Astrocyte of the spinal cord (primary cell): ENCODE results near the gene AUTS2.

ENCODE experiments used
- DNase-seq: peaks from one replicate; pipeline ENCODE4 v3.0.0; 2011; ENCODE audit warnings: low read depth, low spot score
- H3K4me3 ChIP-seq: 2 replicates; pipeline ENCODE4 v1.5.1; 2011; ENCODE audit warnings: low read depth, mild to moderate bottlenecking, low read length, moderate library complexity
- in situ Hi-C: cut with HindIII; loops from 2 replicates; pipeline ENCODE4 v1.10.0; 2017; ENCODE audit warnings: low sequenced_read_pairs
- TF ChIP-seq, protein P1 (sequence below): IDR thresholded peaks from 2 replicates; pipeline ENCODE4 v1.5.1; 2012; ENCODE audit warnings: low read depth, mild to moderate bottlenecking, low read length, inconsistent platforms

Gene AUTS2

DNA sequence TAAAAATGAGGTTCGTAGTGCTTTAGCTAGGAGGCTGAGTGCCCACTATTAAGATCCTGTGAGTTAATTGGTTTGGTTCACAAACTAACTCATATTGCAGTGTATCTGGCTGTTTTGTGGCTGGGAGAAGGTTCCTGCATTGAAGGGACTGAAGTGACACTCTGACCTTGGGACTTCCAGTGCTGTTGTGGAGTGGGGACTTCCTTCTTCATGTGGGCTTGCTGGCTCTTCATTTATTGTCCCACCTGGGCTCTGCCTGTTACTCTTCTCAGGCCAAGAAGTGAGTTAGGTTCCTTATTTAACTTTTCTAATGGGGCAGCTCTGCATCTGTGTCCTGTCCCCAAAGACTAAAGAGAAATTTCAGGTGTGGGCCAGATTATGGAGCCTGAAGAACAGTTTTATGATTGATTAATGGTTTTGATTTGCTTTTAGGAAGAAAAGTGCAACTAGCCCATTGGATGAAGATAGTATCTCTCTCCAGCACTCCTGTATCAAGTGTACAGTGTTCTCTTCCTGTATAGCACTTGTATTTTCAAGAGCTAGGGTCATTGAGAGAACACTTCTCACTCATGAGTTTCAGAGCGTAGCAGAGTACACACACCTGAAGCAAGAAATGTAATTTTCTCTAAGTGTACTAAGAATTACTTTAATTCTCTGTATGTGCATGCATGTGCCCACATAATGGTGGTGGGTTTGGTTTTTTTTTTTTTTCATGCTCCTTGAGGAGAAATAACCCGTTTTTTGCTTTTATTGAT lies 54.8 kb downstream of the AUTS2 start:
- in situ Hi-C loops: no loop called here

GRCh38 chr7:69653806-69654205 lies 55.5 kb downstream of the AUTS2 start:
- DNase-seq: no peak
- no peak overlapping the region for H3K4me3 ChIP-seq
- in situ Hi-C loops: no loop called here
- TF ChIP-seq, protein P1, sequence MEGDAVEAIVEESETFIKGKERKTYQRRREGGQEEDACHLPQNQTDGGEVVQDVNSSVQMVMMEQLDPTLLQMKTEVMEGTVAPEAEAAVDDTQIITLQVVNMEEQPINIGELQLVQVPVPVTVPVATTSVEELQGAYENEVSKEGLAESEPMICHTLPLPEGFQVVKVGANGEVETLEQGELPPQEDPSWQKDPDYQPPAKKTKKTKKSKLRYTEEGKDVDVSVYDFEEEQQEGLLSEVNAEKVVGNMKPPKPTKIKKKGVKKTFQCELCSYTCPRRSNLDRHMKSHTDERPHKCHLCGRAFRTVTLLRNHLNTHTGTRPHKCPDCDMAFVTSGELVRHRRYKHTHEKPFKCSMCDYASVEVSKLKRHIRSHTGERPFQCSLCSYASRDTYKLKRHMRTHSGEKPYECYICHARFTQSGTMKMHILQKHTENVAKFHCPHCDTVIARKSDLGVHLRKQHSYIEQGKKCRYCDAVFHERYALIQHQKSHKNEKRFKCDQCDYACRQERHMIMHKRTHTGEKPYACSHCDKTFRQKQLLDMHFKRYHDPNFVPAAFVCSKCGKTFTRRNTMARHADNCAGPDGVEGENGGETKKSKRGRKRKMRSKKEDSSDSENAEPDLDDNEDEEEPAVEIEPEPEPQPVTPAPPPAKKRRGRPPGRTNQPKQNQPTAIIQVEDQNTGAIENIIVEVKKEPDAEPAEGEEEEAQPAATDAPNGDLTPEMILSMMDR: no peak

More for the DNA sequence above, 54.8 kb downstream of the AUTS2 start:
- H3K4me3 ChIP-seq: no peak overlapping the region
- no peak for DNase-seq
- TF ChIP-seq, protein P1: no peak

- in situ Hi-C loops: no loop called here
- TF ChIP-seq, protein P1: no peak
- no peak for DNase-seq
- no peak overlapping the region for H3K4me3 ChIP-seq
These were observed 56.1 kb downstream of the AUTS2 start for GRCh38 chr7:69654381-69654780.

DNA sequence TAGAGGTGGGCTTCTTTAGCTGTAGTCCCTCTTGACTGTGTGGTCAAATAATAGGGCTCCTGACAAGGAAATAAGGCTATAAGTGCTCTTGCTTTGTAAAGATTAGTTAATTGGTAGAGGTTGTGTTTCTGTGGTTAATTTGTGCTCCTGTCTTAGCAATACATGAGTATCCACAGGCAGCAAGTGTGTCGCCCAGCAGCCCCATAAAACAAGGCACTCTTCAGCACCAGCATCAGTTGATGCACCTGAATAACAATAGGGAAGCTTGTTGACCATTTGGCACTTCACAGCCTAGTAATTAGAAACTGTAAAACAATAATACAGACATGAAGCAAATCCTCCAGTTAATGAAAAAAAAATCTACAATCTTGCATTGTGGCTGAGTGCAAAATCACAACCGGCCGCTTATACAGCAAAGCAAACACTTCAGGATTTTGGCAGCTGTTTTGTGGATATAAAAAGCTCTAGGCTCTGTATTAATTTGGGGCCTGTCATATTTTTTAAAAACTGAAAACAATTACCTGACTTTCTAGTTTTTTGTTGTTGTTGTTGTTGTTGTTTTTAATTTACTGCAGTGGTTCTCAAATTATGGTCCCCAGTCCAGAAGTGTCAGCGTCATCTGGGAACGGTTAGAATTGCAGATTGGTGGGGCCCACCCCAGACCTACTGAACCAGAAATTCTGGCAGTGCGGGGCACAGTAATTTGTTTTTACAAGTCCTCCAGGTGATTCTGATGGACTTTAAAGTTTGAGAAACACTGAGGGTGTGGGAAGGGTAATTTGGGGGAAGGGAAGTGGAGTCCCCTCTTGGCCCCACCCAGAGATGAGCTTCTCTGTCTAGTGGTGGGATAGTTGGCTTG lies 56.8 kb downstream of the AUTS2 start:
- no peak for DNase-seq
- in situ Hi-C loops: no loop called here
- no peak overlapping the region for H3K4me3 ChIP-seq
- TF ChIP-seq, protein P1: no peak

GRCh38 chr7:69656077-69656476 lies 57.8 kb downstream of the AUTS2 start:
- no peak for DNase-seq
- in situ Hi-C loops: no loop called here
- no peak overlapping the region for H3K4me3 ChIP-seq
- TF ChIP-seq, protein P1: no peak

DNA sequence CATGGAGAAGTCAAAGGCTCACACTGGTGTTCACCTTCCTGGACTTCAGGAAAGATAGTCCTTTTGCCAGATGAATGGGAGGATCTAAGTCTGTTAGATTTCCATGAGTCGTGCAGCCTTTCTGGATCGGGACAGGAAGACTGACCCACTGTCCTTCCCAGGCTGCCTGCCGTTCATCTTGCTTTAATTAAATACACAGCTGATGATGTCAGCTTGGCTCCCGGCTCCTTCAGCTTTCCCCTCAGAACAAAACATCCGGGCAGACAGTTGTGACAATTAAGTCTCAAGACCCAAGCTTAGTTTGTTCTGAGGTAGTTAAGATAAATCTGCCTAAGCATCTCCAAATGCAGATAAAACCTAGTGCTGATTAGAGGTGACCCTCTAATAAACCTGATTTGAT lies 58.6 kb downstream of the AUTS2 start:
- no peak overlapping the region for H3K4me3 ChIP-seq
- TF ChIP-seq, protein P1: no peak
- DNase-seq: no peak
- in situ Hi-C loops: no loop called here
